ENCODE results near the gene TMED7.

GRCh38 chr5:115666023-115666422, 40.2 kb upstream of the TMED7 start:
- no peak for TF ChIP-seq CTCF (IDR thresholded peaks at IDR 0.05)
- TF ChIP-seq POLR2A (IDR thresholded peaks at IDR 0.05), result no peak

Data from testis (tissue), 2 donors.